Umbilical cord (tissue), 2 donors: Measurements from ENCODE around the gene KCND2. TPM values are rescaled to one million over a fixed set of nuclear protein-coding genes. Genes with fewer than 3 reads are reported as not detected.
A peak's percentile ranks its signal among the peaks of the same experiment; 100 is the strongest.

Source experiments
- DNase-seq: peaks from one replicate; pipeline ENCODE4 v3.0.0-alpha.2; 2015; ENCODE audit warnings: low spot score
- total RNA-seq: library from RNA; depleted of rRNA; stranded (reverse); fragments of >200 nt; gene quantifications from one replicate; pipeline ENCODE4 v1.2.3, GENCODE V29; 2014; ENCODE audit warnings: low replicate concordance; ENCODE audit not compliant: insufficient read depth

The KCND2 gene
- total RNA-seq, 1 donor from 2014 or later: 3.4 TPM

DNA sequence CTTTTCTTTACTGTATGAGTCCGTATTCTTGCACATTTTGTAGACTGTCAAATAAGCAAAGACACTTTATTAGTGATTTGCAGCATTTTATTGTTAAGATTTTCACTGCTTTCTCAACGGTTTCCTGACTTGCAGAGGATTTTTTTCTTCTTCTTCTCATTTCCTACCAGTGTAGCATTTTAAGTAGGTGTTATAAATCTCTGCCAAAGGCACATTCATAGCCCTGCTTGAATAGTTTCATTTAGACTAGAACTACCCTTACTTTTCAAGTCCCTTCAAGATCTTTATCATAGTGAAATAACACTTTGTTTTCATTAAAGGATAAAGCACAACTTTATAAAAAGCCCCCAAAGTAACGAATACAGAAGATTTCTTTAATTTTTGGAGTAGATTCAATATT is 313.6 kb downstream of the KCND2 start:
- DNase-seq: peak; percentile 13

- DNase-seq: no peak
Measured at GRCh38 chr7:120587243-120587642, 314.3 kb downstream of the KCND2 start.

DNA sequence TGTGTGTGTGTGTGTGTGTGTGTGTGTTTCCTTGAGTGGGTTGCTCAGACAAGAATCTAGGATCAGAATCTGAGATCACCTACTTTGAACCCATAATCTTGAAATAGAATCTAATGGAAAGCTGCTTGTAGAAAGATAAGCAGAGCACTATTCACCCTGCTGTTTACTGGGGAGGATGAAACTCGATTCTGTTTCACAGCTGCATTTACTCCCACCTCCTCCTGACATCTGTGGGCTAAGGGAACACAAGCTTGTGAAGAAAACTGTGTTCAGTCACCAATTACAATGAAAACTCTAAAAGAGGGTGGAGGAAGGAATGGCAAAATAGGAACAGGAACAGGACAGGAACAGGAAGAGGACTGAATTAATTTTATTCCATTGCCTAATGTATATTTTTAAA is 315.4 kb downstream of the KCND2 start:
- DNase-seq: no peak

DNA sequence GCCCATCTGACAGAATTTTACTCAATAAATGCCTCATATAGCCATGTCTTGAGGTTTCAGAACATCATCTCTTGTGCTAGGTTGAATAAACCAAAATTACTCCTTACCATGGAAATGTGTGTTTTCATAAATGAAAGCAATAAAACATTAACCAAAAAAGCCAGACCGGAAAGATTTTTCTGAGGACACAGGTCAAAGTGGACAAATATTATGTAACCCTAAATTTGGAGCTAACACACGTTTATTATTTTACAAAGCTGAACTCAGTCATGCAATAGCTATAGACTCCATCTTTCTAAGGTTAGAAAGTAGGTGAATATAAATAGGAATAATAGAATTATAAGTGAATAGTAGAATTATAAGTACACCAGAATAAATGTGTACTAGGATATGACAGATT is 315.9 kb downstream of the KCND2 start:
- no peak for DNase-seq

GRCh38 chr7:120600607-120601006 is 327.6 kb downstream of the KCND2 start:
- no peak for DNase-seq

DNA sequence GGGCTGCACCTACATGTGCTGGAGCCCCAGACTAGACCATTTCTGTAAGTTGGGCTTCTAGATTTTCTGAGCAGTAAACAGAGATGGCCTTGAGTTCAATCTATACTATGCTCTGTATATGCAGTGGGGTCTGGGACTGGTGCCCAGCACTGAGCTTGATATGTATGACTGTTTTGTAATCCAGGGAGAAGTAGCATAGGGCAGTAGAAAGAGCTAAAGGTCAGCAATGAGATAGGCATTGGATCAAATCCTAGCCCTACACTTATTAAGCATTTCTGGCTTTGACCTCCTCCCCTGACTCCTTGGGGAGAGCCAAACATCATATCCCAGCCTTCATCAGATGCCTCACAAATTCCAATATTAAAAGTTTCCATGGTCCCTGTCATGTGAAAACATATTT is 330.4 kb downstream of the KCND2 start:
- no peak for DNase-seq

GRCh38 chr7:120609136-120609753 is 336.3 kb downstream of the KCND2 start:
- no peak for DNase-seq

- DNase-seq: no peak
Measured at GRCh38 chr7:120611975-120612374, 339.0 kb downstream of the KCND2 start.

- DNase-seq: no peak
Measured at GRCh38 chr7:120615703-120616102, 342.7 kb downstream of the KCND2 start.

DNA sequence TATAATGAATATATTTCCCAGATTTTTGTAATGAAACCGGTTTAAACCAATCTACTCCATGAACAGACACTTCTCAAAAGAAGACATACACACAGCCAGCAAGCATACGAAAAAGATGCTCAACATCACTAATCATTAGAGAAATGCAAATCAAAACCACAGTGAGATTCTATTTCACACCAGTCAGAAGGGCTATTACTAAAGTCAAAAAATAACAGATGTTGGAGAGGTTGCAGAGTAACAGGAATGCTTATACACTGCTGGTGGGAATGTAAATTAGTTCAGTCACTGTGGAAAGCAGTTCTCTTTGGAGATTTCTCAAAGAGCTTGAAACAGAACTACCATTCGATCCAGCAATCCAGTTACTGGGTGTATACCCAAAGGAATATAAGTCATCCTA is 344.3 kb downstream of the KCND2 start:
- no peak for DNase-seq

GRCh38 chr7:120628251-120628650 is 355.3 kb downstream of the KCND2 start:
- DNase-seq: no peak

GRCh38 chr7:120639884-120640283 is 366.9 kb downstream of the KCND2 start:
- no peak for DNase-seq

DNA sequence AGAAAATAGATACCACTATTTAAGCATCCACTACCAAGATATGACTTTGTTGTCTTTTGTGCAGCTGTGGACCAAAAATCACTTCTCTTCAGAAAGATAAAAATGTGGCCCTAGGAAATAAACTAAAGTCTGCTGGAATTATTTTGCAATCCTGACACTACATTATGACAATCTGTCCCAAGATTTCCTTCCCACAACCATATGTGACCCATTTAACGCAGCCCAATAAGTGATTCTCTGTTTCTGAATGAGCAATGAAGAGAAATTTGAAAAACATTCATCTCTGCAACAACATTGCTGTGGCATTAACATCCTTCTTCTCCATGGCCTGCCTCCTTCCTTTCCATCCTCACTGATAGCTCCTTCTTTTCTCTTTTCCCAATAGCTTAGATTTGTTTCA is 373.0 kb downstream of the KCND2 start:
- no peak for DNase-seq

- DNase-seq: no peak
Measured at GRCh38 chr7:120654241-120654640, 381.3 kb downstream of the KCND2 start.

DNA sequence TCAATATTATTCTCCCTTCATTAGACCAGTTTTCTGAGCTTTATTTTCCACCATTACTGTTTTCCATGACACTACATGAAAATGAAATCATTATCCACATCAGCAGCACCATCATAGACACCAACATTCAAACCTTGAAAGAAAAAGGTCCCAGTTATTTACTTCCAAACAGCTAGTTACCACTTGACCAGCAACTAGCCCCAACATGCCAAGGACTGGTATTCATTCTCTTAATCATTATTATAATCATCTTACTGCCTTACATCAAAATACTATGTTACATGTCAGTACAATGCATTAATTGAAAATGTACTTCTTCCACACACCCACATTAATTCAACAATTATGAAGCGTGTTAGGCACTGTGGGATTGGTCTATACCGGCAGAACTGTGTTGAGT is 385.5 kb downstream of the KCND2 start:
- no peak for DNase-seq

GRCh38 chr7:120662291-120662690 is 389.3 kb downstream of the KCND2 start:
- no peak for DNase-seq

GRCh38 chr7:120665068-120665467 is 392.1 kb downstream of the KCND2 start:
- no peak for DNase-seq

- no peak for DNase-seq
Measured at GRCh38 chr7:120675076-120675475, 402.1 kb downstream of the KCND2 start.

DNA sequence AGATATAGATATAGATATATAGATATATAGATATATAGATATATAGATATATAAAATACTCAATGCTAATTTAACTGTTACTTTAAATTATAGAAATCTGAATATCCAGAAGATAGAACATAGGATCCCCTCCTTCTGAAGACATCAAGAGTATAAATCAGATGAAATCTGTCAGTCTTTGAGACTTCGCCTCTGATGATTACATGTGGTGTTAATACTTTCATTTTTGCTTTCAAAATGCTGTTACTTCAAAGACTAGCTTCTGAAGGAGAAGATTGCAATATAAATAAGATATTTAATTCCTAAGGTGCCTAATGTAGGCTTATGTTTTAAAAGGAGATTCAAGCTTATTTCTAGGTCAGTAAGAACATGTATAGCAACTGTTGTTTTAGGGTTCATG is 404.6 kb downstream of the KCND2 start:
- DNase-seq: no peak

DNA sequence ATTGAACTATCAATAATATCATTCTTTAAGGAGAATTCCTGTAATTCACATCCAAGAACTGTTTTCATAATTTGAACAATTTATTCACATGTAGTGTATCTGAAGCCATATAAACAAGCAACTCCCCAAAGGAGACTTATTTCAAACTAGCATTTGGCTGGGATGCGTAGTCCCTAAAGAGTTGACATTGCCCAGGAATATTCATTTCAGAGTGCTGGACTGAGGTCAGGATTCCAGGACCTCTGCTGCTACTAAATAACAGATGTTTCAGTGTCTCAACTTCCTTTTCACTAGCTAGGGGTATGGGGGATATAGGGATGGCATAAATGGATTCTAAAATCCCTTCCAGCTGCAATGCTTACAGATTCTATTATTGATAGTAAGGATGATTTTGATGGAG is 408.0 kb downstream of the KCND2 start:
- no peak for DNase-seq

- no peak for DNase-seq
Measured at GRCh38 chr7:120684463-120684862, 411.5 kb downstream of the KCND2 start.

DNA sequence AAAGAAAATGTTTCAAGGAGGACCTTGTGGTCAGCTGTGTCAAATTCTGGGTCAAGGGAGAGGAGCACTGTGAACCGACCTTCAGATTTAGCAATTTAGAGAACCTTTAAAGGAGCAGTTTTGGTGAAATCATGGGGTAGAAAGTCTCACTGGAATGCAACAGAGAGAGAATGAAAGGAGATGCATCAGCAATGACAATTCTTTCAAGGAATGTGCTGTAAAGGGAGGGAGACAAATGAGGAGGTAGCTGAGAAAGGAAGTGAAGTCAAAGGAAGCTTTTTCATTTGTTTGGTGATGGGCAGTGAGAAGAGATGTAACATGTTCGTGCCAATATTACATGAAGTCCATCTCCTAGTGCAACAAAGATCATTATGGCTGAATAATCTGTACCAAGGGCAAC is 418.9 kb downstream of the KCND2 start:
- no peak for DNase-seq

- no peak for DNase-seq
Measured at GRCh38 chr7:120695848-120696247, 422.9 kb downstream of the KCND2 start.

DNA sequence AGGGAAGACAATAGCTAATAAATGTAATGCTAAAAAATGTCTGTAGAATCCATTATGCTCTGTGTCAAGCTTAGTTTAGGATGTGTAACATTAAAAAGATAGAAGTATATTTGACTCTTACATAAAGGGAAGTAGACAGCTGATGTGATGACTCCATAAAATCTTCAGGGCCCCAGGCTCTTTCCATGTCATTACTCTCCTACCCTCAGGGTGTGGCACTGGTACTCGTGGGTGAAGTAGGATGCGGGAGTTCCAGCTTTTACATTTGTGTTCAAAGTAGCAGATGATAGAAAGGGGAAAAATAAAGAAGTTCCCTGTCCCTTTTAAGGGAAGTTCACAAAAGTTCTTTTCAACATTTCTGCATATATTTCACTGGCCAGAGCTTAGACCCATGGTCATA is 427.8 kb downstream of the KCND2 start:
- DNase-seq: no peak
